HL-60 (cell line): Measurements from ENCODE around the gene FAXC.

Source experiments
- DNase-seq, 2 experiments: peaks; one replicate each; pipeline ENCODE4 v3.0.0-alpha.2; 2010 to 2020; ENCODE audit warnings: low read depth in 1 of 2, low spot score in 1 of 2
- H3K27ac ChIP-seq: fragments of 250-450 bp; sonication (Bioruptor Pico); replicated peaks from 2 replicates; pipeline ENCODE4 v1.5.1; 2020; ENCODE audit warnings: mild to moderate bottlenecking, moderate library complexity
- H3K27me3 ChIP-seq: fragments of 250-450 bp; sonication (Bioruptor Pico); 2 replicates; pipeline ENCODE4 v1.5.1; 2021; ENCODE audit warnings: mild to moderate bottlenecking, moderate library complexity; ENCODE audit not compliant: insufficient read depth, poor library complexity, severe bottlenecking
- H3K4me3 ChIP-seq: replicated peaks from 2 replicates; pipeline ENCODE4 v1.5.1; 2011; ENCODE audit warnings: mild to moderate bottlenecking, control low read depth, low read length; ENCODE audit not compliant: insufficient read depth
- CTCF ChIP-seq: IDR thresholded peaks from one replicate; pipeline ENCODE4 v1.5.1; 2011; ENCODE audit warnings: low read length, control low read depth, inconsistent platforms; ENCODE audit not compliant: insufficient read depth
- GABPA ChIP-seq: IDR thresholded peaks from 2 replicates; pipeline ENCODE4 v1.6.1; 2012; ENCODE audit warnings: low read depth
- POLR2AphosphoS5 ChIP-seq: IDR thresholded peaks from 2 replicates; pipeline ENCODE4 v1.6.1; 2012; ENCODE audit warnings: low read depth
- REST ChIP-seq: IDR thresholded peaks from 2 replicates; pipeline ENCODE4 v1.6.1; 2012; ENCODE audit warnings: low read depth; ENCODE audit not compliant: insufficient replicate concordance
- SPI1 ChIP-seq: IDR thresholded peaks from 2 replicates; pipeline ENCODE4 v1.6.1; 2012; ENCODE audit warnings: low read depth, mild to moderate bottlenecking, borderline replicate concordance

The FAXC gene

GRCh38 chr6:99289701-99290100 lies 59.8 kb downstream of the FAXC start:
- TF ChIP-seq REST (no peak), GABPA (no peak), CTCF (no peak), POLR2AphosphoS5 (no peak), SPI1 (no peak)
- no peak for DNase-seq
- no peak overlapping the region for H3K4me3 ChIP-seq
- no peaks in the 10 kb centered on the region for H3K27me3 ChIP-seq
- no peak overlapping the region for H3K27ac ChIP-seq

- Histone ChIP-seq H3K27ac (no peak overlapping the region), H3K27me3 (no peaks in the 10 kb centered on the region), H3K4me3 (no peak overlapping the region)
- no peak for TF ChIP-seq GABPA
- TF ChIP-seq SPI1 = no peak
- TF ChIP-seq REST = no peak
- TF ChIP-seq POLR2AphosphoS5 = no peak
- TF ChIP-seq CTCF = no peak
- DNase-seq = no peak
Measured at GRCh38 chr6:99288668-99289067, 60.8 kb downstream of the FAXC start.

GRCh38 chr6:99287523-99287922 lies 62.0 kb downstream of the FAXC start:
- TF ChIP-seq GABPA (no peak), CTCF (no peak), REST (no peak), POLR2AphosphoS5 (no peak), SPI1 (no peak)
- Histone ChIP-seq H3K4me3 (no peak overlapping the region), H3K27ac (no peak overlapping the region), H3K27me3 (no peaks in the 10 kb centered on the region)
- no peak for DNase-seq
